KBM-7 (cell line): Measurements from ENCODE around the gene XAB2.

Source experiments
- DNase-seq: peaks from one replicate; pipeline ENCODE4 v3.0.0-alpha.2; 2015
- in situ Hi-C: fragments of 300-500 bp; cut with MboI; formaldehyde crosslinking; loops from 2 replicates; pipeline ENCODE4 v1.14.3; 2020; ENCODE audit warnings: low sequenced_read_pairs, low pct_unique_long_range_greater_than_20kb, mixed read lengths

XAB2 gene

DNA sequence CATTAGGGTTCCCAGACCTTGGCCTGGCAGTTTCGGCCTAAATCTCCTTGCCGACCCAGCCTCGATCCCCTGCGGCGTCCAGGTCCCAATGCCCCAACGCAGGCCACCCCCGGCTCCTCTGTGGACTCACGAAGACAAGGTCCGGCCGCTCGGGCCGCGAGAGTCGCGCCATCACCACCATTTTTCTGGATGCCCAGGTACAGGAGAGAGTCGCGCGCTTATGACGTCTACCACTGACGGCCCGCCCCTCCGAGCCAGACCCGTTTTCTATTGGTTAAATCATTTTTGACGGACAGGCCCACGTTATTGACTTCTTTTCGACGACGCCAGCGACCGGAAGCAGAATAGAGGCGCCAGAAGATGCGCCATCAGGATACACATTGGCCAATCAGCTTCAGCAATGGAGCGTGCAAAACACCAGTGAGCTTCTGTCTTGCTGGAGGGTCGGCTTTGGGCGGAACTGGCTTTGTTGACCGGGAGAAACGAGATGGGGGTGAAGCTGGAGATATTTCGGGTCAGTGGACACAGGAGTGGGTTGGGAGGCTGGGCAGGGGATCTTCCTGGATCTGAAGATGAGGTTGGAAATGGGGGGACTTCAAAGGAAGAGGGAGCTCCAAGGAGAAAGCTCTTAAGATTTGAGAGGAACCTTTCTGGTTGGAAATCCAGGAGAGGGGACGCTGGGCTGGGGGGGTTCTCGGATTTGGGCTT is at the start of gene XAB2, which contains the start of gene PET100:
Gene XAB2 (minus strand): TSS at position 199 of the 708 bp plus-strand sequence. CDS start 18 bp downstream, at position 181.
Gene PET100 (plus strand): TSS at position 447 of the 708 bp plus-strand sequence. CDS start 41 bp downstream, at position 488.
- DNase-seq, result peak; percentile 99
- in situ Hi-C loops, result no loop called here

GRCh38 chr19:7677669-7678311 is 48.4 kb upstream of the XAB2 start:
- in situ Hi-C loops, result no loop called here

DNA sequence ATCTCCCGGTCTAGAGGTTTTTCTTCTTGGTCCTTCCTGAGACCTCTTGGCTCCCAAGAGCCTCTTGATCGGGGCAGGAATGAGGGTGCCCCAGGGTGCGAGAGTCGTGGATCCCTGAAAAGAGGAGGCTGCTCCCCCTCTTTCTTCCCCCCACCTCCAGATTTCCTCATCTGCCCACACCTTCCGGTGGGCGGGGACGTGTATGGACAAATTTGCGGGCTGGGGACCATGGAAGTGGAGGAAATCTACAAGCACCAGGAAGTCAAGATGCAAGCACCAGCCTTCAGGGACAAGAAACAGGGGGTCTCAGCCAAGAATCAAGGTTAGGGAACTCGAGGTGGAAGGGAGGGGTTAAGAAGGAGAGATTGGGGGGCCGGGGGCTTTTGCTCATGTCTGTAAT is 47.5 kb upstream of the XAB2 start, which contains the start of gene MCEMP1:
Gene MCEMP1 (plus strand): TSS at position 237 of the 400 bp plus-strand sequence. CDS start 31 bp downstream, at position 268.
- no peak for DNase-seq
- in situ Hi-C loops, result no loop called here

More at GRCh38 chr19:7677669-7678311, 48.4 kb upstream of the XAB2 start:
- DNase-seq, result no peak

DNA sequence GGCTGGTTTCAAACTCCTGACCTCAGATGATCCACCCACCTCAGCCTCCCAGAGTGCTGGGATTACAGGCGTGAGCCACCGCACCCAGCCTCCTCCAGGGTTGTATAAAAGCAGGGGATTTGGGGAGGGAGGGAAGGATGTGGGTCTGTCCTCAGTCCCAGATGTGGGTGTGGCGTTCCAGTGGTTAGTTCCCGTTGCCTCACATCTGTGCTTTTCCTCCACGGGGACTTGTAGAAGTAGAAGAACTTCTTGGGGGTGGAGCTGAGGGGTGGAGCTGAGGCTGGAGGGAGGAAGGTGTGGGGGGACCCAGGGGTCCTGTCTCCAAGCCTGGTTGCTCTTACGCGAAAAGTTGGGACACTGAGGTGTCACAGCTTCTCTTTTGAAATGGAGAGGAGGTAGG is 47.0 kb upstream of the XAB2 start:
- peak; percentile 90 for DNase-seq
- in situ Hi-C loops, result no loop called here

GRCh38 chr19:7674010-7675005 is 45.0 kb upstream of the XAB2 start:
- in situ Hi-C loops, result no loop called here
- DNase-seq, result peak; percentile 90

DNA sequence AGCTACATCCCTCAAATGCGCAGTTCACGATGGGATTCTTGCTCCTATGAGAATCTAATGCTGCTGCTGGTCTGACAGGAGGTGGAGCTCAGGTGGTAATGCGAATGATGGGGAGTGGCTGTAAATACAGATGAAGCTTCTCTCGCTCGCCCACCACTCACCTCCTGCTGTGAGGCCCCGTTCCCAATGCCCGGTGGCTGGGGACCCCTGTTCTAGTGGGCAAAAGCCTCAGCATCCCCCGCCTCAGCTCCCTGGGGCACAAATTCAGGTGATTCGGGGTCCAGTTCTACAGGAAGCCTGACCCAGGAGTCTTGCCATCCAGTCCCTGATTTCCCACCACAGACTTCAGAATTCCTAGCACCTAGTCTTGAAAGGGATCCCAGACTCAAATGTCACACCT is 43.2 kb upstream of the XAB2 start:
- DNase-seq, result no peak
- in situ Hi-C loops, result no loop called here

DNA sequence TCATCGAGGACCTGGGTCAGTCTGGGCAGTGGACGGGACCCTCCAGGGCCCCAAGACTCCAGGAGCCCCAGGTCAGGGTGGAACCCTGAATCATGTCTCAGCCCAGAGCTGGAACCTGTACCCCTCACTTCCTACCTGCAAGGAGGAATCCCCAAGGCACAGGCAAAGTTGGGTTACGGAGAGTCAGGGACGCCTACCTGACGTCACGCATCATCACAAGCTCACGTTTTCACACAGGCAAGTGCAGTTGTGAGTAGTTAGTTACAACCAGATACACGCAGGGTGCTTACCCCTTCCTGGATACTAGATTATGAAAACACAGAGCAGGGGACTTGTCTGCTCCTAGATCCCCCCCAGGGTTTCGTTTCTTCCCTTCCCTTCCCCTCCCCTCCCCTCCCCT is 41.4 kb upstream of the XAB2 start:
- in situ Hi-C loops, result no loop called here
- DNase-seq, result no peak

DNA sequence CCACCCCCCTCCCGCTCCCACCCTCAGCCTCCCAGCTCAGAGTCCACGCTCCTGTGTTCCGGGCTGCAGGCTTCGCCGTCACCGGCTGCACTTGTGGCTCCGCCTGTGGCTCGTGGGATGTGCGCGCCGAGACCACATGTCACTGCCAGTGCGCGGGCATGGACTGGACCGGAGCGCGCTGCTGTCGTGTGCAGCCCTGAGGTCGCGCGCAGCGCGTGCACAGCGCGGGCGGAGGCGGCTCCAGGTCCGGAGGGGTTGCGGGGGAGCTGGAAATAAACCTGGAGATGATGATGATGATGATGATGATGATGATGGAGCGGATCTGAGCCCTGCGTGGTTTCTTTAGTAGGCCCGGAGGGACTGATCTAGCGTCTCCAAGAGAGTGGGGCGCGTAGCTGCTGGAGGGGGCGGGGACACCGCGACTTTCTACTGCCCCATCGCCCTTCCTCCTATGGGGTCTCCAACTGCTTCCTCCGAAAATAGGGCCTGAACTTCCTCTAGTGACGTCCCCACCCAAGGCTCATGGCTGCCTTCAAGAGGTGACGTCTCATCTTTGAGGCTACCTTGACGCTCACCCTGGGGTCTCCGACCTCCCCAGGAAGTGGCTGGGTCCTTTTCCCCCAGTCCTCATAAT is 40.9 kb upstream of the XAB2 start:
- DNase-seq, result no peak
- in situ Hi-C loops, result no loop called here

DNA sequence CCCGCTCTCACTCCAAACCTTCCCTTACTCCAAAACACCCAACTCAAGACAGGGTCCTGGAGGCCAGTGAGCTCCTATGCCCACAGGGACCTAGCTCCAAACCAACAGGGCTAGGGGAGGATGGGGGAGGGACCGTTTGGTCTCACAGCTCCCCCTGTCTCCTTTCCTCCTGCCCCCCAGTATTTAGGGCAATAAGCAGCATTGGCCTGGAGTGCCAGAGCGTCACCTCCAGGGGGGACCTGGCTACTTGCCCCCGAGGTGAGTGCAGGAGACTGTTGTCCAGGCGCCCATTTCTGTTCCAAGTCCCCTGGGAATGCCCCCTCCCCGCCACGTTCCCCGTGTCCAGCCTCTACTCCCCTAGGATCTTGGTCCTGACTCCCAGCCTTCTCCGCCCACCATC is 40.3 kb upstream of the XAB2 start:
- in situ Hi-C loops, result no loop called here
- DNase-seq, result no peak

GRCh38 chr19:7668842-7669241 is 39.5 kb upstream of the XAB2 start, which contains the start of gene RETN:
TSS of gene RETN (plus strand) at chr19:7669049. CDS start at chr19:7669327, 278 bp downstream.
- in situ Hi-C loops, result no loop called here
- DNase-seq, result no peak

- in situ Hi-C loops, result no loop called here
- DNase-seq, result no peak
Measured at GRCh38 chr19:7665076-7665475, 35.7 kb upstream of the XAB2 start.

DNA sequence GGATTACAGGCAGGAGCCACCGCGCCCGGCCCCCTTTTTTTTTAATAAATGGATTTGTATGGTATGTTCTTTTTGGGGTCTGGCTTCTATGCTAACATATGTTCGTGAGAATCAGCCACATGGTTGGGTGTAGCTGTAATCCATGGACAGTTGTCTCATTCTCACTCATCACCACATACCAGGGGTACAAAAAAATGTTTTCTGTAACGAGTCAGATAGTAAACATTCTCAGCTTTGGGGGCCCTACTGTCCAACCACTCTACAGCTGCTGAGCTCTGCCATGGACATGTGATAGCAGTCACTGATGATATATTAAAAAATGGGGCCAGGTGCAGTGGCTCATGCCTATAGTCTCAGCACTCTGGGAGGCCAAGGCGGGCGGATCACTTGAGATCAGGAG is 34.4 kb upstream of the XAB2 start:
- in situ Hi-C loops, result no loop called here
- DNase-seq, result no peak

- in situ Hi-C loops, result no loop called here
- DNase-seq, result no peak
Measured at GRCh38 chr19:7662657-7663056, 33.3 kb upstream of the XAB2 start.

DNA sequence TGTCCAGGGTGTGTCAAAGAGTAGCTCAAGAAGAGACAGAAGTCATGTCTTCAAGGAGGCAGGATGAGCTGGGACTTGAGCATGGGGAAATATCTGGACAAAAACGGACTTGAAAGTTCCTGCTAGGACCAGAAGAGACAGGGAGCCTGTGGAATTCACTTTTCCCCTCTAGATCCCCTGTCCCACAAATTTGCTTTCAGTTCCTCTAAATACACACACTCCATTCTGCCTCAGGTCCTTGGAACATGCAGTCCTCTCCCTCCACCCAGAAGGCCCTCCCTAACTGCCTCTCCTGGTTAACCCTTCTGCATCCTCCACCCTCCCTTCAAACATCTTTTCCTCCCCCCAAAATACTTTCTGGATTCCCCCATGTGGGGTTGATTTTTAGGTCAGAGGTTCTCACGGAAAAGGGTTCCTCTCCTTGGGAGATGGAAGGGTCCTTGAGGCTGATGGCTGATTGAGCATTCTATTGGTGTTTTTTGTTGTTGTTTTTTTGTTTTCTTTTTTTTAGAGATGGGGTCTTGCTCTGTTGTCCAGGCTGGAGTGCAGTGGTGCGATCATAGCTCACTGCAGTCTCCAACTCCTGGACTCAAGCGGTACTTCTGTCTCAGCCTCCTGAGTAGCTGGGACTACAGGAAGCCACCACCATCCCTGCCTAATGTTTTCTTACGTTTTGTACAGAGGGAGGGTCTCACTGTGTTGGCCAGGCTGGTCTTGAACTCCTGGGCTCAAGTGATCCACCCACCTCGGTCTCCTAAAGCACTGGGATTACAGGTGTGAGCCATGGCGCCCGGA is 32.6 kb upstream of the XAB2 start:
- no peak for DNase-seq
- in situ Hi-C loops, result no loop called here

GRCh38 chr19:7658219-7658686 is 28.9 kb upstream of the XAB2 start:
- in situ Hi-C loops, result no loop called here
- no peak for DNase-seq

- peak; percentile 78 for DNase-seq
- in situ Hi-C loops, result no loop called here
Measured at GRCh38 chr19:7657131-7657751, 27.9 kb upstream of the XAB2 start.

DNA sequence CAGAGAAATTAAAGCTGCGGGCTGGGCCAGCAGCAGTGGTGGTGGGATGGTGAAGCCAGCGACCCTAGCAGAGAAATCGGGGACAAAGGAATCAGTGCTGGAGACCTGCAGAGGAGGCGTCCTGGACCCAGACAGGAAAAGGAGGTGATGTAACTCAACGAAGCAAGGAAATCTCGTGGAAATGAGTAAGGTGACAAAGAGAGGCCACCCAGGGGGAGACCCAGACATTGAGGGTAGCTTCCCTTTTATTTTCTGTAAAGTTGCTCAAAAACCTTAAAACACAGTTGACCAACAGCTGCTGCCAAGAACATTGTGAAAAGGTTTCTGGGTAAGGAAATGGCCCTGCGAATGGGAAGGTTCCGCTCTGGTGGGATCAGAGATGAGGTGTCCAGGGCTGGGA is 26.2 kb upstream of the XAB2 start:
- no peak for DNase-seq
- in situ Hi-C loops, result no loop called here

- DNase-seq, result no peak
- in situ Hi-C loops, result no loop called here
Measured at GRCh38 chr19:7654401-7654800, 25.1 kb upstream of the XAB2 start.
